Stimulated activated memory B cell treated with anti-CD40 and anti-IgM and Interleukin-4, amounts not matched to agents 10 μg/mL and 1 μg/mL and 100 μg/mL, for 72 hours (primary cell): ENCODE results near the gene ANKK1.

Source experiments
- ATAC-seq: fragments of 150-1000 bp; cut with Tn5 transposase; 2 replicates; pipeline ENCODE4 v1.10.0; 2021
- H3K27ac Mint-ChIP-seq: one replicate; pipeline ENCODE4 v1.8.0; 2022; ENCODE audit warnings: mild to moderate bottlenecking, mixed read lengths
- H3K27me3 Mint-ChIP-seq: one replicate; pipeline ENCODE4 v1.8.0; 2022; ENCODE audit warnings: mixed read lengths
- H3K36me3 Mint-ChIP-seq: one replicate; pipeline ENCODE4 v1.8.0; 2022; ENCODE audit warnings: mixed read lengths
- H3K4me1 Mint-ChIP-seq: one replicate; pipeline ENCODE4 v1.8.0; 2022; ENCODE audit warnings: mixed read lengths
- H3K4me3 Mint-ChIP-seq: one replicate; pipeline ENCODE4 v1.8.0; 2022; ENCODE audit warnings: mild to moderate bottlenecking, moderate library complexity, mixed read lengths
- H3K9me3 Mint-ChIP-seq: one replicate; pipeline ENCODE4 v1.8.0; 2022; ENCODE audit warnings: mixed read lengths

The ANKK1 gene

GRCh38 chr11:113387605-113388211, at the start of gene ANKK1:
Gene ANKK1 (plus strand): TSS chr11:113387779. CDS start chr11:113387885, 106 bp downstream.
- Mint-ChIP-seq H3K9me3 (no peaks in the 10 kb centered on the region), H3K27ac (no peak within 1 kb of the TSS), H3K4me3 (no peak within 1 kb of the TSS), H3K36me3 (peaks cover 14% of the 10 kb centered on the region), H3K4me1 (no peaks in the 10 kb centered on the region), H3K27me3 (no peaks in the 10 kb centered on the region)
- no peak for ATAC-seq

- Mint-ChIP-seq H3K27me3 (no peaks in the 10 kb centered on the region), H3K27ac (no peak overlapping the region), H3K4me1 (no peaks in the 10 kb centered on the region), H3K9me3 (peaks cover 3% of the 10 kb centered on the region), H3K4me3 (no peak overlapping the region), H3K36me3 (peaks cover 87% of the 10 kb centered on the region)
- no peak for ATAC-seq
Observed at GRCh38 chr11:113338730-113339129, 48.8 kb upstream of the ANKK1 start.

GRCh38 chr11:113339929-113340589, 47.5 kb upstream of the ANKK1 start:
- Mint-ChIP-seq H3K4me3 (no peak overlapping the region), H3K36me3 (peaks cover 89% of the 10 kb centered on the region), H3K4me1 (no peaks in the 10 kb centered on the region), H3K27ac (no peak overlapping the region), H3K9me3 (peaks cover 3% of the 10 kb centered on the region), H3K27me3 (no peaks in the 10 kb centered on the region)
- ATAC-seq: no peak

- Mint-ChIP-seq H3K36me3 (peaks cover 81% of the 10 kb centered on the region), H3K27me3 (no peaks in the 10 kb centered on the region)
- no peak for ATAC-seq
Observed at GRCh38 chr11:113341388-113342165, 46.0 kb upstream of the ANKK1 start.

GRCh38 chr11:113345978-113346377, 41.6 kb upstream of the ANKK1 start:
- H3K27me3 Mint-ChIP-seq: no peaks in the 10 kb centered on the region
- H3K9me3 Mint-ChIP-seq: no peaks in the 10 kb centered on the region
- H3K4me3 Mint-ChIP-seq: no peak overlapping the region
- no peak overlapping the region for H3K27ac Mint-ChIP-seq
- H3K36me3 Mint-ChIP-seq: peaks cover 70% of the 10 kb centered on the region
- no peak for ATAC-seq
- H3K4me1 Mint-ChIP-seq: no peaks in the 10 kb centered on the region

More at GRCh38 chr11:113341388-113342165, 46.0 kb upstream of the ANKK1 start:
- Mint-ChIP-seq H3K9me3 (no peaks in the 10 kb centered on the region), H3K27ac (no peak overlapping the region), H3K4me3 (no peak overlapping the region), H3K4me1 (no peaks in the 10 kb centered on the region)

GRCh38 chr11:113349528-113349927, 38.1 kb upstream of the ANKK1 start:
- peaks cover 74% of the 10 kb centered on the region for H3K36me3 Mint-ChIP-seq
- H3K9me3 Mint-ChIP-seq: peaks cover 5% of the 10 kb centered on the region
- H3K27me3 Mint-ChIP-seq: no peaks in the 10 kb centered on the region
- no peaks in the 10 kb centered on the region for H3K4me1 Mint-ChIP-seq
- H3K4me3 Mint-ChIP-seq: no peak overlapping the region
- ATAC-seq: no peak
- no peak overlapping the region for H3K27ac Mint-ChIP-seq

GRCh38 chr11:113350336-113351067, 37.1 kb upstream of the ANKK1 start:
- no peaks in the 10 kb centered on the region for H3K4me1 Mint-ChIP-seq
- H3K27me3 Mint-ChIP-seq: no peaks in the 10 kb centered on the region
- ATAC-seq: no peak
- H3K4me3 Mint-ChIP-seq: no peak overlapping the region
- H3K9me3 Mint-ChIP-seq: peaks cover 11% of the 10 kb centered on the region
- H3K36me3 Mint-ChIP-seq: peaks cover 76% of the 10 kb centered on the region
- no peak overlapping the region for H3K27ac Mint-ChIP-seq

- H3K4me3 Mint-ChIP-seq: no peak overlapping the region
- ATAC-seq: no peak
- H3K36me3 Mint-ChIP-seq: peaks cover 79% of the 10 kb centered on the region
- no peaks in the 10 kb centered on the region for H3K4me1 Mint-ChIP-seq
- no peaks in the 10 kb centered on the region for H3K27me3 Mint-ChIP-seq
- peaks cover 15% of the 10 kb centered on the region for H3K9me3 Mint-ChIP-seq
- no peak overlapping the region for H3K27ac Mint-ChIP-seq
Observed at GRCh38 chr11:113351068-113351450, 36.5 kb upstream of the ANKK1 start.

GRCh38 chr11:113351480-113351879, 36.1 kb upstream of the ANKK1 start:
- H3K4me1 Mint-ChIP-seq: no peaks in the 10 kb centered on the region
- H3K4me3 Mint-ChIP-seq: no peak overlapping the region
- H3K27ac Mint-ChIP-seq: no peak overlapping the region
- ATAC-seq: no peak
- peaks cover 18% of the 10 kb centered on the region for H3K9me3 Mint-ChIP-seq
- peaks cover 84% of the 10 kb centered on the region for H3K36me3 Mint-ChIP-seq
- H3K27me3 Mint-ChIP-seq: no peaks in the 10 kb centered on the region

GRCh38 chr11:113356203-113356602, 31.4 kb upstream of the ANKK1 start:
- H3K27me3 Mint-ChIP-seq: no peaks in the 10 kb centered on the region
- peaks cover 97% of the 10 kb centered on the region for H3K36me3 Mint-ChIP-seq
- peaks cover 21% of the 10 kb centered on the region for H3K9me3 Mint-ChIP-seq
- ATAC-seq: no peak
- no peak overlapping the region for H3K4me3 Mint-ChIP-seq
- no peaks in the 10 kb centered on the region for H3K4me1 Mint-ChIP-seq
- no peak overlapping the region for H3K27ac Mint-ChIP-seq

GRCh38 chr11:113363406-113363805, 24.2 kb upstream of the ANKK1 start:
- H3K4me1 Mint-ChIP-seq: no peaks in the 10 kb centered on the region
- H3K36me3 Mint-ChIP-seq: peaks cover 83% of the 10 kb centered on the region
- no peak overlapping the region for H3K4me3 Mint-ChIP-seq
- no peak overlapping the region for H3K27ac Mint-ChIP-seq
- no peaks in the 10 kb centered on the region for H3K9me3 Mint-ChIP-seq
- ATAC-seq: no peak
- H3K27me3 Mint-ChIP-seq: no peaks in the 10 kb centered on the region

GRCh38 chr11:113363996-113364641, 23.5 kb upstream of the ANKK1 start:
- Mint-ChIP-seq H3K27ac (no peak overlapping the region), H3K4me3 (no peak overlapping the region), H3K36me3 (peaks cover 81% of the 10 kb centered on the region), H3K9me3 (no peaks in the 10 kb centered on the region), H3K4me1 (no peaks in the 10 kb centered on the region), H3K27me3 (no peaks in the 10 kb centered on the region)
- no peak for ATAC-seq

GRCh38 chr11:113365895-113366294, 21.7 kb upstream of the ANKK1 start:
- no peaks in the 10 kb centered on the region for H3K9me3 Mint-ChIP-seq
- ATAC-seq: no peak
- H3K36me3 Mint-ChIP-seq: peaks cover 70% of the 10 kb centered on the region
- no peaks in the 10 kb centered on the region for H3K27me3 Mint-ChIP-seq
- no peak overlapping the region for H3K4me3 Mint-ChIP-seq
- no peak overlapping the region for H3K27ac Mint-ChIP-seq
- H3K4me1 Mint-ChIP-seq: no peaks in the 10 kb centered on the region

- Mint-ChIP-seq H3K36me3 (peaks cover 52% of the 10 kb centered on the region), H3K4me3 (no peak overlapping the region), H3K9me3 (no peaks in the 10 kb centered on the region), H3K27me3 (no peaks in the 10 kb centered on the region), H3K4me1 (no peaks in the 10 kb centered on the region), H3K27ac (no peak overlapping the region)
- ATAC-seq: no peak
Observed at GRCh38 chr11:113369411-113369810, 18.2 kb upstream of the ANKK1 start.

GRCh38 chr11:113370634-113371033, 16.9 kb upstream of the ANKK1 start:
- peaks cover 43% of the 10 kb centered on the region for H3K36me3 Mint-ChIP-seq
- ATAC-seq: no peak
- H3K4me3 Mint-ChIP-seq: no peak overlapping the region
- peaks cover 4% of the 10 kb centered on the region for H3K4me1 Mint-ChIP-seq
- H3K27me3 Mint-ChIP-seq: no peaks in the 10 kb centered on the region
- no peak overlapping the region for H3K27ac Mint-ChIP-seq
- H3K9me3 Mint-ChIP-seq: no peaks in the 10 kb centered on the region
